ENCODE measurements around the gene DRD3. TPM values are rescaled to one million over a fixed set of nuclear protein-coding genes. Genes with fewer than 3 reads are reported as not detected.

Gene DRD3
- not detected in 2 replicates for total RNA-seq (2014; rRNA removed; shearing (Covaris generic))

GRCh38 chr3:114178770-114179368, at the start of gene DRD3:
Gene DRD3, minus strand, starts transcription at chr3:114179052. Its CDS starts 7,060 bp downstream, at chr3:114171992.
- DNase-seq (ENCODE audit: low spot score): peak; percentile 35

DNA sequence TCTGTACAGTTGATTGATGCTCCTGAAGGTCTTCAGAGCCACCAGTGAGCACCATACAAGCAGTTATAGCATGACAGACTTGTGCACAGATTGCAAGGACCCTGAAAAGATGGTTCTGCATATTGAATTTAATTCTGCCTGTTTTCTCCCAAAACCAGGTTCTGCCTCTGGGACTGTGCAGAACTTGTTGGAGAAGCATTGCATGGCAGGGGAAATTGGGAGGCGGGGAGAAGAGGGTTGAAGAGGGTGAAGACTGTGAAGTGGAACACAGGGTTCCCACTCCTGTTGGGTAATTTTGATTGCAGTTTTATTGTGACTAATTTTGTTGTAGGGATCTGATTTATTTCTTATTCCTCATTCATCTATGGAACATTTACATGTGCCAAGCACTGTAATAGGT, 48.2 kb upstream of the DRD3 start:
- no peak for DNase-seq (ENCODE audit: low spot score)

GRCh38 chr3:114226313-114226712, 47.5 kb upstream of the DRD3 start:
- DNase-seq (ENCODE audit: low spot score): no peak

DNA sequence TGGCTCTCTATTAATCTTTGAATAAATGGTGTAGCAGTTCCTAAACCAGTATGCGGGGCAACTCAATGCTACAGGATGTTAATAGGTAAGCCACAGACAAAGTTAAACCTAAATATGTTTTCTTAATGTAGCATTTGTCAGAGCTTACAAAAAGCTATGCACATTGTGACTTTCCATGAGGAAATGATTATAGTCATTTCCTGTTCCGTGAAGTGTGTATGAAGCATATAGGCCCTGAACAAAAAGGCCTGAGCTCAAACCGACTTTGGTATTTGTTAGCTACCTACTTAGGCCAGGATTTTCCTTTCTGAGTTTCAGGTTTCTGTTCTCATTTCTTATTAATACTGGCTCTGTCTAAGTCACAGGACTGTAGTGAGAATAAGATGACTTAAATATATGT, 44.3 kb upstream of the DRD3 start:
- no peak for DNase-seq (ENCODE audit: low spot score)

DNA sequence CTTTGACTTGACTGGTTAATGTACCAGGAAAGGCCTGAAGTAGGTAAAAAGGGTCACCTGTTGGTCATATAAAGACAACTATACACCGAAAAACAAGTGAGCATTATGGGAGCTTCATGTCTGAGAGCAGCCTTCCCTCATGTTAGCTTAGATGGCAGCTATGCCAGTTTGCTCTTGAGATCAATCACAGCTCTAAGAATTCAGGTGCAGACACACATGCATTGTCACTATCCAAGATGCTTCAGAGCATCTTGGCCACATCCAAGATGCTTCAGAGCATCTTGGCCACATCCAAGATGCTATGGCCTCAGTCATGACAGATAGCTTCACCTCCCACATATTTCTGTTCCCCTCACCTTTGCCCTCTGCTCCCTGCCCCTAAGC, 43.0 kb upstream of the DRD3 start:
- no peak for DNase-seq (ENCODE audit: low spot score)

- DNase-seq (ENCODE audit: low spot score): no peak
These were observed 42.5 kb upstream of the DRD3 start for GRCh38 chr3:114221165-114221880.

- no peak for DNase-seq (ENCODE audit: low spot score)
These were observed 40.9 kb upstream of the DRD3 start for GRCh38 chr3:114219741-114220140.

- no peak for DNase-seq (ENCODE audit: low spot score)
These were observed 39.8 kb upstream of the DRD3 start for GRCh38 chr3:114218578-114219185.

- DNase-seq (ENCODE audit: low spot score): no peak
These were observed 39.2 kb upstream of the DRD3 start for GRCh38 chr3:114218006-114218405.

DNA sequence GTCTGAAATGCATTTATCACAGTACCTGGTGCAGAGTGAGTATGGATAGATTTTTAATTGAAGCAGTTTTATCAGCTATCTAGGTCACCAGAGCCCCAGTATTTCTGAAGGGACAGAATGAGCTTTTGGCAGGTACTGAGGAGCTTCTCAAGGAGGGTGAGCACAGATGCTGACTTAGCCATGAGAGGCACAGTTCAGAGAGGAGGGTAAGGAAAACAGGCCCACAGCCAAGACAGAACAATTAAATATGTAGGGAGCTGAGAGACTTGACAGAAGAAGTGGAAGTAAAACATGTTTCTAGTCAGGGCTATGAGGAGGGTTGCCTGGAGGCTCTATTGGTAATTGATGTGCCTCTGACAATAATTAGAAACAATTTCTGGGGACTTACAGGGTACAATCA, 38.4 kb upstream of the DRD3 start:
- DNase-seq (ENCODE audit: low spot score): no peak

GRCh38 chr3:114216186-114216970, 37.5 kb upstream of the DRD3 start:
- DNase-seq (ENCODE audit: low spot score): no peak

- no peak for DNase-seq (ENCODE audit: low spot score)
These were observed 35.9 kb upstream of the DRD3 start for GRCh38 chr3:114214542-114215341.

- peak; percentile 65 for DNase-seq (ENCODE audit: low spot score)
These were observed 35.0 kb upstream of the DRD3 start for GRCh38 chr3:114213627-114214541.

- no peak for DNase-seq (ENCODE audit: low spot score)
These were observed 34.4 kb upstream of the DRD3 start for GRCh38 chr3:114213292-114213626.

DNA sequence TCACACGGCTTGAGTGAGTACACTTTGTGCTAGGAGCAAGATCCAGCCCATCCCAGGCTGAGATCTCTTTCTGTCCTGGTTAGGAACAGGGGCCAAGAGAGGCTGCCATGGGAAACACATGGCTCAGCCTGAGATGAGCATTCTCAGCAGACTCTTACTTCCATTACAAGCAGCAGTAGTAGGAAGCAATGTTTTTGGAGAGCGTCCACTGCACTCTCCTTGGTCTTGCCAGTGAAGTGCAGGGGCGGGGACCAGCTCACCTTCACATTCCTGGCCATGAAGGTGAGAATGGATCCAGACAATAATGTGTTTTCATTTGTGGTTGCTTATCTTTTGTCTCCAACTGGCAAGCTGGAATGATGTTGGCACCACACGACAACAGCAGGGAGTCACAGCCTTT, 33.8 kb upstream of the DRD3 start:
- DNase-seq (ENCODE audit: low spot score): no peak

- no peak for DNase-seq (ENCODE audit: low spot score)
These were observed 28.9 kb upstream of the DRD3 start for GRCh38 chr3:114207768-114208167.

GRCh38 chr3:114206342-114206741, 27.5 kb upstream of the DRD3 start:
- no peak for DNase-seq (ENCODE audit: low spot score)

DNA sequence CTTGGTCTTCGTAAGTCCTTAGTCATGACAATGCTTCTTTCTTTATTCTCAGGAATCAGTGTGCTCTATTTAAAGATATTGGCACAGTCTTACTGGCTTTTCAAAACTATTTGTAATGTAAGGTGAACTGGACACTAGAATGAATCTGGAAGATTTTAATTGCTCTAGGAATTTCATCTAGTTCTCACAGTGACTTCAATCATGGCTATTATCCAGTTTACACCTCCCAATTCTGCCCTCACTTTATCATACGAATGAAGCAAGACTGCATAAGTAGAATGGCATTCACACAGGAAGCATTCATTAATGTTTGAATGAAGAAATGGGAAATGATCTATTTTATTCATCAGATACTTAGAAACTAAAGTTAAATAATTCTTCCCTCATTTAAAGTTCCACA, 26.7 kb upstream of the DRD3 start:
- DNase-seq (ENCODE audit: low spot score): no peak

GRCh38 chr3:114194750-114195149, 15.9 kb upstream of the DRD3 start:
- no peak for DNase-seq (ENCODE audit: low spot score)

- no peak for DNase-seq (ENCODE audit: low spot score)
These were observed 13.3 kb upstream of the DRD3 start for GRCh38 chr3:114192136-114192535.

DNA sequence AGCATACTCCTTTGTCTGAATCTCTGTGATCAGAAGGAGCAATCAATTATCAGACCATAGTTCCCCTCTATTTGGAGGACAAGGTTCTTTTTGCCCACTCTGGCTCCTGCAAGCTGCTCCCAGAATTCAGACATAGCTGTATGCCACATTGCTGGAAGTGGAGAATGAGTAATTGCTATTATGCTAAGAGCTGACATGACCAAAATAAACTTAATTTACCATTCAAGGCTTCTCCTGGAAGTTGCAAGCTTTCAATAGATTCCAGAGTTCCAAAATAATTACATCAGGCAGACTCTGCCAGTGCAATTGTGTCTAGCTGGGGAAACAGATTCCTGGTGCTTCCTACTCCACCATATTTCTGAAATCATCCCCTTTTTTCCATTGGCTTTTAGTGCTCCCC, 7.6 kb upstream of the DRD3 start:
- no peak for DNase-seq (ENCODE audit: low spot score)

All from A172 (cell line).